HG02943 (cell line): ENCODE data around the gene ADAMTS15.

ENCODE experiments used
- ATAC-seq: cut with Tn5 transposase; IDR thresholded peaks from one replicate; pipeline ENCODE4 v1.9.1; 2021; ENCODE audit warnings: mild to moderate bottlenecking, low read depth, moderate library complexity; ENCODE audit not compliant: unreplicated experiment

ADAMTS15 gene

GRCh38 chr11:130508913-130509312 is 60.5 kb downstream of the ADAMTS15 start:
- no peak for ATAC-seq

DNA sequence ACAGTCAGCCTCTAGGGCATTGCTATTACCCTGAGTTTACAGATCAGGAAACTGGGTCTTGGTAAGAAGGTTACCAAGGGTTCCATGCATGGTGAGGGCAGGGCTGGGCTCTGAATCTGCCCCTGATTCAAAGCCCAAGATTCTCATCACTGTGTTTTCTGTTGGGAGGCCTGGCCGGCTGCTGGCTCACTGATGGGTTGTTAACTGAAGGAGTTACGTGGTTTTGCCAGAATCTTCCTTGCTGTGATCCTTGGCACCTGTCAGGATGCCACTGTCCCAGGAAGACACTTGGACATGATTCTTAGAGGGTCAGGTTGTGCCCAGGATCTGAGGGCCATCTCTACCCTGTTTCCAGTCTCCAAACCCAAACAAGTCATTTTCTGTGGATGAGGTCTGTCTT is 61.5 kb downstream of the ADAMTS15 start:
- ATAC-seq, result no peak

GRCh38 chr11:130510407-130511006 is 62.1 kb downstream of the ADAMTS15 start:
- ATAC-seq, result no peak

DNA sequence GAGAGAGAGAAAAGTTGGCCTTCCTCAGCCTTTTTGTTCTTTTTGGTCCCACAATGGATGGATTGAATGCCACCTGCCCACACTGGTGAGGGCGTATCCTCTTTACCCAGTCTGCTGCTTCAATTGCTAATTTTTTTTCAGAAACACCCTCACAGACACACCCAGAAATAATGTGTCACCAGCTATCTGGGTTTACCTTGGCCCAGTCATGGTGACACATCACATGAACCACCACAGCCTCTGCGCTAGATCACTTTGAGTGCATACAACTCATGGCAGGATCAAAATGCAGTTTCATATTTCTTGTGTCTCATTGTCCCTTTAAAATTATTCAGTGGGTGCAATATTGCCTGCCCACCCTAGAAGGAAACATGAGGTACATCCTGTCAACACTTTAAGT is 63.3 kb downstream of the ADAMTS15 start:
- ATAC-seq, result no peak

DNA sequence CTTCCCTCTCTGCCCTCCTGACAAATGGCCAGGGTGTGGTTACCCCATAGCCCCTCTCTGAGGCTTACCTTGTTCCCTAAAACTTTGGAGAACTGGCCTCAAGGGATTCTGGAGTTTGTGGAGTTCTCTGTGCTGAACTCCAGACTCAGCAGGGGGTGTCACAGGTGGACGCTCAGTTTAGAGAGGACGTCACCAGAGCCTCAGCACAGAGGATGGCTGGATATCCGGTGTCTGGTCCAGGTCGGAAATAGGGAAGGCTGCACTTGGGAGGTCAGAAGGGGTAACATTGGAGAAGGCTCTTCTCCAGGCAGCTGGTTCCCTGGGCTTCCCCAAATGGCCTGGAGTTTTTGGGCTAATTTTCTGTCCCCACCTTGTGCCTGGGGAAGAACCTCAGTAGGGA is 64.2 kb downstream of the ADAMTS15 start:
- no peak for ATAC-seq

DNA sequence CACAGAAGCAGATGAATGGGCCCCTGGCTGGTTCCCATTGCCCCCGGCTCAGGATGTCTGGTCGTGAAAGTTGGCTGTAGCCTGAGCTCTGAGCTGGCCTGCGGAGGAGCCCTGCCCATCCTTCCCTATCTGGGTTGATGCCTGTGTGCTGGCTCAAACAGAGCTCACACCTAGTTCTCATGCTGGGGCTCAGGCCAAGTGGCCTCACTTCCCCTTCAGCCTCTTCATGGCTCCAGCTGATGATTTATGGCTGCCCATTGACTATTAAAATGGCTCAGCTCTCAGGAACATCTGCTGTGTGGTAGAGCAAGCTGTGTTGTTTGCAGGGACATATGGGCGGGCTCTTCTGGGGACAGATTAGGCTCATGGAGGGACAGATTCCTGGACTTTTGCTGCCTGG is 64.7 kb downstream of the ADAMTS15 start:
- no peak for ATAC-seq

GRCh38 chr11:130514316-130514715 is 65.9 kb downstream of the ADAMTS15 start:
- no peak for ATAC-seq

GRCh38 chr11:130514851-130515250 is 66.4 kb downstream of the ADAMTS15 start:
- ATAC-seq, result no peak

GRCh38 chr11:130515829-130516553 is 67.5 kb downstream of the ADAMTS15 start:
- ATAC-seq, result no peak

DNA sequence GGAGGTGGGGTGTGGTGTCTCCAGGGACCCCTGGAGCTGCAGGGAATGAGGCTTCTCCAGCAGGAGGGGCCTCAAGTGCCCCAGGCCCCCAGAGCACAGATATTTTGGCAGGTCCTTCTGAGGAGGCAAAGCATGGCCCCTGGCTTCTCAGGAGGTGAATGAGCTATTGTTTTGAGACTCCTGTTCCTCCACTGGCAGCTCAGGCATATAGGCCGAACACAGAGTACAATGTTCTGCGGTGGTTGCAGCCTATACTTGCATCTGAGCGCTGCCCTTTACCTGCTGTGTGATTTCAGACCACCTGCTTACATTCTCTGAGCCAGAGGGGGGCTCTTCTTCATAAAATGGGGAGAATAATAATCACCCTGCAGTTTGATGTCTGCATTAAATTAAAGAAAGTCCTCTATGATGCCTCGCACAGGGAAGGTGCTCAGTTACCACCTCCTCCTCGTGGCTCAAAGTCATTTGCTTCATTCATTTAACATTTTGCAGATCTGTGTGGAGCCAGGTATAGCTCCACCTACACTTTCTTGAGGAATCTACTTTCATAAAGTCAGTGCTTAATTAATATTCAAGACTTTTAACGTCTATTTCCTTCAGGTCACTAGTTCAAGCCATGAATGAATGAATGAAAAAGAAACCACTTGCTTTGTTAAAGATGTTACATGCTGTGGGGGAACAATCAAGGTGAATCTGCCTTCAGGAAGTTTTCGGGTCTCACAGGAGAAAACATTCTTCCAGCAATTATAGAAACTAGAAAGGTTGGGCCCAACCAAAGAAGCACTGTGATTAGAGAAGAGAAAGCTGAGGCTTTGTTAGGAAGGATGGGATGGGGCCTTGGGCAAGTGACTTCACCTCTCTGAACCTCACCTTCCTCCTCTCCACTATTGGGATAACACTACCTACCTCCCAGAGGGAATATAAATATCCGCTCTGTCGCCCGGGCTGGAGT is 68.4 kb downstream of the ADAMTS15 start:
- ATAC-seq, result no peak

DNA sequence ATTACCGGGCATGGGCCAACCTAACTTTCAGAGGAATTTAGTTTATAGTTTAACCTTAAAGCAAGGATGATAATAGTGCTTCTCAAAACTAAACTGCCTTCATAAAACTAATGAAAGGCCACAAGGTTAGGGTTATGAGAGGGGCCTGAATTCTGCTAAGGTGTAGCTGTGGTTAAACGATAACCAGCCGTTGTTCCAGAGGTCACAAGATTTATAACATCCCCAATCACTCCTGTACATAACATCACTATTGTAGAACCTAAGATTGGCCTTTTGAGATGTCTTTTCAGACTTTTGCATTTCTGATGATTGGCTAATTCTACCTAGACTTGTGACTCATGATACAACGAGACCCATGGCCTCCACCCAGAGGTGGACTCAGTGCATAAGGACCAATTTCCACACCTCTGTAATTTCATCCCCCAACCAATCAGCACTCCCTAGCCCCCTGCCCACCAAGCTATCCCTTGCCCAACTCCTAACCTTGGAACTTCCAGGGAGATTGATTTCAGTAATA is 69.8 kb downstream of the ADAMTS15 start:
- ATAC-seq, result no peak

DNA sequence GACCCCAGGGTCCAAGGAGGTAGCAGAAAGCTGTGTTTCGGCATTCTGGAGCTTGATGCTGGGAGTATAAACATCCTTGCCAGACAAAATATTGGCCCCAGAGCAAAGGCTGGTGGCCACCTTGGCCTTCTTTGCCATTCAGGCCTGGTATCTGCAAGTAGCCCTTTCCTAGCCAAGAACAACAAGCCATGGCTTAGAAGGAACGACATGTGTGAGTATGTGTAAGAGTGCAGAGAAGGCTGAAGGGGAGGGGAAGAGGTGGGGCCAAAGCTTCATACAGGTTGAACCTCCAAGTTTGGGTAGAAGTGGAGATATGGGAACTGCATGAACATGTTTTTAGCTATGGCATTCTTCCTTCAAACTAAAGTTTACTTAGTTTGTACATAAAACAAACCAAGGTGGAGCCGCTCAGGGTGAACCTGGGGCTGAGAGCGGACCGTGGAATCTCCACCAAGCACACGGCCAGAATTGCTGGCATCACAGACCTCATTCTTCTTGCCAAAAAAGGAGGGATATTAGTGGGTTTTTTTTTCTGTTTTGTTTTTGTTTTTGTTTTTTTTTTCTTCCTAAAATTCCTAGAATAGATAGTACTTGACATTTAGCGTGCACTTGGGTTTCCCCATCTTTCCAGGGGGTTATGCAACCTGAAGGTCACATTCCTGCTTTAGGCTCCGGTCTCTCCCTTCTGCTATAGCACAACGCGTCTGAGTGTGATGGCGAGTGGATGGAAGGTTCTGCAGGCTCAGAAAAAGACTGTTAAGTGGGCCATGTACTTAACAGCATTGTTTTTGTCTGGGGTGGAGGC is 70.9 kb downstream of the ADAMTS15 start:
- ATAC-seq, result no peak

DNA sequence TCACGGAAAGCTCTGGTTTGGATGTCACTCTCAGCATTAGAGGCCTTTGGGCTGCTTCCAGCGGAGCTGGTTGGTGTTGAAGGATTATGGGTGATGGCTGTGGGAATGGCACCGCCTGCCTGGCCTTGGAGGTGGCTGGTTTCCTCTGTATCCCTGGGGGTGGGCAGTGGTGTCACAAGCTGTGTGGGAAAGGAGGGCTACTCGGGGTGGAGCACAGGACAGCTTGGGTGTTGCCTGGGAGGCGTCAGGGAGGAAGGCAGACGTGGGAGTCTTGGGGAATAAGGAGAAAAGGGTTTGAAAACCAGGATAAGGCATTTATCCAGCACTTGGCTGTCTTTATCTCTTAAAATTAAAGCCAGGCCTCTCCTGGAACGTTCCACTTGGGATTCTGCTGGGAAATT is 71.8 kb downstream of the ADAMTS15 start:
- no peak for ATAC-seq

GRCh38 chr11:130522284-130522961 is 74.0 kb downstream of the ADAMTS15 start:
- ATAC-seq, result no peak

DNA sequence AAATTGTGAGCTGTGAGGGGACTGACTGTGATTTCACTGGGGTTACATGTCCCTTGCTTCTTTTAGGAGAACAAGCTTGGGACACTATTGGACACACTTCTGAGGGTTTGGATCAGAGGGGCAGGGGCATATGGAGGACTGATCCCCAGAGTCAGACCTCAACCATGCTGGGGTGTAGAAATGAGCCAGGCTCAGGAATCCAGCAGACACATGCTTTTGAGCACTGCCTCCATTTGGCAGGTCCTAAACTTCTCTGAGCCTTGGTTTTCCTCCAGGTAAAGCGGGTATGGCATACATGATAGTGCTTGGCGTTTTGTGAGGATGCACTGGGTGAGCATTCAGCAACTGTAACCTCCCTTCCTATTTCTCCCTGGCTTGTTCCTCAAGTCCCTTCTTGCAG is 74.7 kb downstream of the ADAMTS15 start:
- no peak for ATAC-seq

DNA sequence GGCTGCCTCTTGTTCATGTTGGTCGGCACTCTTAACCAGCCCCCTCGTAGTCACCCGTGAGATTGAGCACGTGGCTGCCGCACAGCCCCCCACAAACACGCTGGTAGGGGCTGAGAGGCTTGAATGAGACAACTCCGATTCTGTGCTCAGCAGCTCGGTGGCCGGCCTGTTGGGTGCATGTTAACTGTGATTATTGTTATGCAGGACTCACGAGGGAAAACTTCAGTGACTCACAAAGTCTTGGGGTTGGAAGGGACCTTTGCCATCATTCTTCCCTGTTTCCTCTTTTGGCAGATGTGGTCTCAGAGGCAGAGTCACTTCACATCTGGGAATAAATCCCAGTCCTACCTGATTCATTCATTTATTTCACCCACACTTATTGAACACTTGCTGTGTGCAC is 75.2 kb downstream of the ADAMTS15 start:
- ATAC-seq, result no peak

DNA sequence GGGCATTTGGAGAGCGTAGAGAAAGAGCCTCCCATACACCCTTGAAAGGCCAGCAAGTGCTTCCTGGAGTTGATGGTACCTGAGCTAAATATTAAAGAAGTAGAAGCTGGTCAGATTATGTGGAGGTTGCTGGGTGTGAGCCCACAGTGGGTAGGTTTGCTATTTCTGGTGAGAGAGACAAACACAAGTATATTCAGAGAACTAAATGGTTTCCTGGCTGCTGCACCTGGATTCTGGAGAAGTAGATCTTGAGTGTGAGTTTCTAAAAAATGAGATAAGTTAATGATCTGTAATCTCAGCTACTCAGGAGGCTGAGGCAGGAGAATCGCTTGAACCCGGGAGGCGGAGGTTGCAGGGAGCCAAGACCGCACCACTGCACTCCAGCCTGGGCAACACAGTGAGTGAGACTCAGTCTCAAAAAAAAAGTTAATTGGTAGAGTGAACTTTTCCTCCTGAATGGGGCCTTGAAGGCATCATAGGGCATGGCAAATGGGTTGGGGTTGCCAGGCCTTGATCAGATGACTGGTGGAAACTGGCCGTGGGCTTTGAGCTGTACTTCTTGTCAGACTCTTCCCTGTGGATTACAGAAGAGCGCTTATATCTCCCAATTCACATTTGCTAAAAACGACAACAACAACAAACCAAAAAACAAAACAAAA is 75.8 kb downstream of the ADAMTS15 start:
- ATAC-seq, result no peak

- ATAC-seq, result no peak
Observed at GRCh38 chr11:130525307-130525706, 76.9 kb downstream of the ADAMTS15 start.
